GM12801 (cell line): ENCODE data around the gene IGLL1.

Experiments used
- CTCF ChIP-seq: IDR thresholded peaks from one replicate; pipeline ENCODE4 v1.5.1; 2011; ENCODE audit warnings: control low read depth; ENCODE audit not compliant: insufficient read length; ENCODE audit errors: extremely low read depth

IGLL1 gene

DNA sequence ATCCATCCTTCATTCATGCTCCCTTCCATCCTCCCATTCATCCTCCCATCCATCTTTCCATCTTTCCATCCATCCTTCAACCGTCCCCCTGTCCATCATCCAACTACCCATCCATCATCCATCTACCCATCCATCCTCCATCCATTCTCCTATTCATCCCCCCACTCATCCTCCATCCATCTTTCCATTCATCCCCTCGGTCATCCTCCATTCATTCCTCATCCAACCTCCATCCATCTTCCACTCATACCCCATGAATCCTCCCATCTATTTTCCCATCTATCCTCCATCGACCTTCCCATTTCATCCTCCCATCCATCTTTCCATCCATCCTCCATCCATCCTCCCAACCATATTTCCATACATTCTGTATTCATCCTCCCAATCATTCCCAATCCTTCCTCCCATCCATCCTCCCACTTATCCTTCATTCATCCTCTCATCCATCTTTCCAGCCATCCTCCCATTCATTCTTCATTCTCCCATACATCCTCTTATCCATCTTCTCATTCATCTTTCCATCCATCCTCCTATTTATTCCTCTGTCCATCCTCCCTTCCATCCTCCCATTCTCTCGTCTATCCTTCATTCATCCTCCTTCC lies 29.9 kb downstream of the IGLL1 start:
- TF ChIP-seq CTCF, result no peak

GRCh38 chr22:23549198-23549595 lies 30.9 kb downstream of the IGLL1 start:
- no peak for TF ChIP-seq CTCF

DNA sequence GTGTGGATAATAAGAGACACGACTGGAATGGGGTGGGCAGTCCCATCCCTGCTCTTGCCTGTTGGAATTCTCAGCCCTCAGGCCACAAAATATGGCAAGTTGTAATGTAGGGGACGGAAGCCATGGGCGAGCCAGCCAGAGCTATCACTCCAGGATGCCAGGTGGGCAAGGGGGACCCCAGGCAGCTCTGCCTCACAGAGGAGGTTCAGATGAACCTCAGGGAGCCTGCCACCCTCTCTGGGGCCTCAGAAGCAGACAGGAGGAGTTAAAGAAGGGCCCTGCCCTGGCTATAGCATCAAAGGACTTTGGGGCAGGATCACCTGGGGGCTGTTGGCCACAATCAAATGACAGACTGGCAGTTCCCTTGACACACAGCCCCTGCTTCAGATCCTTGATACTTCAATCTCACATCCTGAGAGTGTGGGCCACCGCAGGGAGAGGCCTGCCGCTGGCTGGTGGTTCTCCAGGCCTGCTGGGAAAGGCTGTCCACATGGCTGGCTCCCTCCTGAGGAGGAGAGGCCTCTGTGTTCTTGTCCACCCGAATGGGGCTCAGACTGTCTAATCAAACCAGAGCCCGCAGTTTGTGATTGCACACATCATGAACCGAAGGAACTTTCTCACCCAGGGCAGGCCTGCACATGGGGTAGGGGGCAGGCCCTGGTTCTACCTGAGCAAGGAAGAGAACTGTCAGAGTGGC lies 31.4 kb downstream of the IGLL1 start:
- no peak for TF ChIP-seq CTCF

GRCh38 chr22:23547818-23548500 lies 32.1 kb downstream of the IGLL1 start:
- TF ChIP-seq CTCF, result no peak

DNA sequence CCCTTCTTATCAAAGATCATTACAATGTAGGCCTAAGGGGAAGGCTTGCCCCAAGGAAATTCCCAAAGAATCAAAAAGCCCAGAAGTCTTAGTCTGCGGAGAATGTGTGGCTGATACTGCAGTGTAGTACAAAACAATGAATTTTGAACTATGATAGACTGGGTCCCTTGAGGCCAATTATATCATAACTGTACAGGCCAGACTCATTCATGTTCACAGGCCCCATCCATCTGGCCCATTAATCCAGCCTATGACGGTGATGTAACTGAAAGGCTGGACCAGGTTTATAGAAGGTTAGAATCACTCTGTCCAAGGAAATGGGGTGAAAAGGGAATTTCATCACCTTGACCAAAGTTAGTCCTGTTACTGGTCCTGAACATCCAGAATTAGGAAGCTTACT lies 35.2 kb downstream of the IGLL1 start:
- no peak for TF ChIP-seq CTCF

- no peak for TF ChIP-seq CTCF
Observed at GRCh38 chr22:23542933-23543332, 37.2 kb downstream of the IGLL1 start.

DNA sequence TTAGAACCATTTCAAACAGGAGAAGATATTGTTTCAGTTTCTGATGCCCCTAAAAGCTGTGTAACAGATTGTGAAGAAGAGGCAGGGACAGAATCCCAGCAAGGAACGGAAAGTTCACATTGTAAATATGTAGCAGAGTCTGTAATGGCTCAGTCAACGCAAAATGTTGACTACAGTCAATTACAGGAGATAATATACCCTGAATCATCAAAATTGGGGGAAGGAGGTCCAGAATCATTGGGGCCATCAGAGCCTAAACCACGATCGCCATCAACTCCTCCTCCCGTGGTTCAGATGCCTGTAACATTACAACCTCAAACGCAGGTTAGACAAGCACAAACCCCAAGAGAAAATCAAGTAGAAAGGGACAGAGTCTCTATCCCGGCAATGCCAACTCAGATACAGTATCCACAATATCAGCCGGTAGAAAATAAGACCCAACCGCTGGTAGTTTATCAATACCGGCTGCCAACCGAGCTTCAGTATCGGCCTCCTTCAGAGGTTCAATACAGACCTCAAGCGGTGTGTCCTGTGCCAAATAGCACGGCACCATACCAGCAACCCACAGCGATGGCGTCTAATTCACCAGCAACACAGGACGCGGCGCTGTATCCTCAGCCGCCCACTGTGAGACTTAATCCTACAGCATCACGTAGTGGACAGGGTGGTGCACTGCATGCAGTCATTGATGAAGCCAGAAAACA lies 40.8 kb downstream of the IGLL1 start:
- TF ChIP-seq CTCF, result peak; percentile 27
